Glutamatergic neuron (in vitro differentiated cells): Measurements from ENCODE around the gene CBLB. TPM values are rescaled to one million over a fixed set of nuclear protein-coding genes. Genes with fewer than 3 reads are reported as not detected.

Experiments
- DNase-seq: peaks from one replicate; pipeline ENCODE4 v3.0.0; 2022
- H3K27ac Mint-ChIP-seq: one replicate; pipeline ENCODE4 v1.8.0; 2020; ENCODE audit warnings: mild to moderate bottlenecking, mixed read lengths, inconsistent platforms; ENCODE audit not compliant: unreplicated experiment
- H3K27me3 Mint-ChIP-seq: one replicate; pipeline ENCODE4 v1.8.0; 2020; ENCODE audit warnings: mild to moderate bottlenecking, moderate library complexity, mixed read lengths, inconsistent platforms; ENCODE audit not compliant: unreplicated experiment
- H3K36me3 Mint-ChIP-seq: one replicate; pipeline ENCODE4 v1.8.0; 2020; ENCODE audit warnings: mild to moderate bottlenecking, mixed read lengths, inconsistent platforms; ENCODE audit not compliant: unreplicated experiment
- H3K4me1 Mint-ChIP-seq: one replicate; pipeline ENCODE4 v1.8.0; 2020; ENCODE audit warnings: mild to moderate bottlenecking, low read depth, mixed read lengths, inconsistent platforms; ENCODE audit not compliant: unreplicated experiment
- H3K4me3 Mint-ChIP-seq: one replicate; pipeline ENCODE4 v1.8.0; 2020; ENCODE audit warnings: mild to moderate bottlenecking, mixed read lengths, inconsistent platforms; ENCODE audit not compliant: unreplicated experiment
- H3K9me3 Mint-ChIP-seq: one replicate; pipeline ENCODE4 v1.8.0; 2020; ENCODE audit warnings: mild to moderate bottlenecking, moderate library complexity, mixed read lengths, inconsistent platforms; ENCODE audit not compliant: unreplicated experiment
- CTCF ChIP-seq: fragments of 200-600 bp; sonication (generic); IDR thresholded peaks from one replicate; pipeline ENCODE4 v1.5.0; 2021; ENCODE audit not compliant: partially characterized antibody, unreplicated experiment
- total RNA-seq: library from RNA; stranded (reverse); fragmentation: NEBNext Ultra II Directional; extraction: Animal tissue kit (Norgen Biotek cat#: 25700); gene quantifications from one replicate; pipeline ENCODE4 v1.2.1, GENCODE V29; 2021; ENCODE audit not compliant: unreplicated experiment

CBLB gene
- total RNA-seq, 1 donor from 2014 or later, result 269 TPM

- Mint-ChIP-seq H3K36me3 (peaks cover 7% of the 10 kb centered on the region), H3K9me3 (no peaks in the 10 kb centered on the region), H3K27me3 (no peaks in the 10 kb centered on the region), H3K4me3 (no peak overlapping the region), H3K4me1 (no peaks in the 10 kb centered on the region), H3K27ac (no peak overlapping the region)
- TF ChIP-seq CTCF, result no peak
- DNase-seq, result no peak
Observed at GRCh38 chr3:105661461-105661860, 207.4 kb downstream of the CBLB start.

GRCh38 chr3:105656651-105657504 is 211.9 kb downstream of the CBLB start:
- Mint-ChIP-seq H3K4me3 (no peak overlapping the region), H3K4me1 (peaks cover 2% of the 10 kb centered on the region), H3K27ac (no peak overlapping the region), H3K27me3 (peaks cover 3% of the 10 kb centered on the region), H3K36me3 (no peaks in the 10 kb centered on the region), H3K9me3 (peaks cover 5% of the 10 kb centered on the region)
- no peak for TF ChIP-seq CTCF
- DNase-seq, result no peak

- DNase-seq, result no peak
- no peak for TF ChIP-seq CTCF
- no peaks in the 10 kb centered on the region for H3K36me3 Mint-ChIP-seq
- H3K4me1 Mint-ChIP-seq, result peaks cover 2% of the 10 kb centered on the region
- H3K4me3 Mint-ChIP-seq, result no peak overlapping the region
- H3K9me3 Mint-ChIP-seq, result peaks cover 5% of the 10 kb centered on the region
- H3K27me3 Mint-ChIP-seq, result peaks cover 3% of the 10 kb centered on the region
- H3K27ac Mint-ChIP-seq, result no peak overlapping the region
Observed at GRCh38 chr3:105653868-105654267, 214.9 kb downstream of the CBLB start.

- H3K27me3 Mint-ChIP-seq, result peaks cover 3% of the 10 kb centered on the region
- H3K27ac Mint-ChIP-seq, result no peak overlapping the region
- peaks cover 2% of the 10 kb centered on the region for H3K4me1 Mint-ChIP-seq
Observed at GRCh38 chr3:105653166-105653565, 215.6 kb downstream of the CBLB start.

More at GRCh38 chr3:105653166-105653565, 215.6 kb downstream of the CBLB start:
- Mint-ChIP-seq H3K4me3 (no peak overlapping the region), H3K36me3 (no peaks in the 10 kb centered on the region), H3K9me3 (peaks cover 5% of the 10 kb centered on the region)
- DNase-seq, result no peak
- no peak for TF ChIP-seq CTCF
